HepG2 (cell line): Measurements from ENCODE around the gene BAG5. TPM values are rescaled to one million over a fixed set of nuclear protein-coding genes. Genes with fewer than 3 reads are reported as not detected.

Source experiments
- AGO1 ChIP-seq: fragments of 200-400 bp; formaldehyde crosslinking; IDR thresholded peaks from 2 replicates; pipeline ENCODE4 v1.6.1; 2017; ENCODE audit warnings: mild to moderate bottlenecking, low read depth, low read length, moderate library complexity; ENCODE audit not compliant: poor library complexity, severe bottlenecking
- CREM ChIP-seq, 2 experiments: sonication (generic) in 1 of 2; formaldehyde crosslinking in 1 of 2; IDR thresholded peaks; 2 replicates each; pipeline versions ENCODE4 v1.4.0 to v1.6.1; 2016 to 2020; ENCODE audit warnings: antibody characterized with exemption in 1 of 2, mild to moderate bottlenecking in 1 of 2, missing genetic modification reagents in 1 of 2
- FOSL1 ChIP-seq: sonication (generic); formaldehyde crosslinking; IDR thresholded peaks from 2 replicates; pipeline ENCODE4 v1.9.0; 2021; ENCODE audit warnings: missing genetic modification reagents, borderline replicate concordance
- KLF6 ChIP-seq: IDR thresholded peaks from 2 replicates; pipeline ENCODE4 v1.8.0; 2016; ENCODE audit warnings: missing biosample characterization, missing genetic modification reagents
- NCOA1 ChIP-seq: sonication (generic); formaldehyde crosslinking; IDR thresholded peaks from 2 replicates; pipeline ENCODE4 v1.9.0; 2021; ENCODE audit warnings: missing genetic modification reagents
- TAF1 ChIP-seq: sonication (generic); formaldehyde crosslinking; IDR thresholded peaks from 2 replicates; pipeline ENCODE4 v1.4.0; 2020; ENCODE audit warnings: missing genetic modification reagents
- TCF12 ChIP-seq, 2 experiments: fragments of 450-650 bp in 1 of 2; sonication (generic) in 1 of 2; formaldehyde crosslinking in 1 of 2; IDR thresholded peaks; 2 replicates each; pipeline versions ENCODE4 v1.6.1 to v1.8.0; 2017 to 2022; ENCODE audit warnings: antibody characterized with exemption in 1 of 2, mild to moderate bottlenecking in 1 of 2, missing genetic modification reagents in 1 of 2, moderate library complexity in 1 of 2
- ZNF317 ChIP-seq: sonication (generic); formaldehyde crosslinking; IDR thresholded peaks from 2 replicates; pipeline ENCODE4 v1.5.0; 2020; ENCODE audit warnings: mild to moderate bottlenecking, missing genetic modification reagents
- polyA plus RNA-seq, 8 experiments: library from polyadenylated mRNA; depleted of rRNA in 3 of 8; stranded (reverse) in 7 of 8; unstranded in 1 of 8; fragments of >200 nt; fragmentation: Illumina TruSeq in 4 of 8; extraction: Trizol in 4 of 8; gene quantifications; 2 replicates each; pipeline versions ENCODE4 v1.2.1 to v1.2.3, GENCODE V29; 2011 to 2016; ENCODE audit warnings: low read depth in 4 of 8, missing spikeins in 1 of 8, mixed read lengths in 1 of 8; ENCODE audit not compliant: insufficient read depth in 1 of 8
- total RNA-seq, 5 experiments: library from RNA; depleted of rRNA; stranded (reverse); fragments of >200 nt; fragmentation: Illumina TruSeq; extraction: Trizol; gene quantifications; 2 replicates each; pipeline ENCODE4 v1.2.3, GENCODE V29; 2016; ENCODE audit warnings: low read depth in 1 of 5
- TF ChIP-seq, protein P1 (sequence below): fragments of 450-650 bp; IDR thresholded peaks from 2 replicates; pipeline ENCODE4 v1.6.1; 2016
- TF ChIP-seq, protein P2 (sequence below): sonication (generic); formaldehyde crosslinking; IDR thresholded peaks from 2 replicates; pipeline ENCODE4 v1.4.0; 2020; ENCODE audit warnings: missing genetic modification reagents
- TF ChIP-seq, protein P3 (sequence below): sonication (generic); formaldehyde crosslinking; IDR thresholded peaks from 2 replicates; pipeline ENCODE4; 2020; ENCODE audit warnings: missing genetic modification reagents, mild to moderate bottlenecking, borderline replicate concordance
- TF ChIP-seq, protein P4 (sequence below): IDR thresholded peaks from 2 replicates; pipeline ENCODE4 v1.6.1; 2016; ENCODE audit warnings: low read depth, control low read depth
- TF ChIP-seq, protein P5 (sequence below): sonication (generic); formaldehyde crosslinking; IDR thresholded peaks from 2 replicates; pipeline ENCODE4 v1.9.0; 2021; ENCODE audit warnings: missing genetic modification reagents, borderline replicate concordance

The BAG5 gene
- total and polyA plus RNA-seq, 2 of the 13 experiments (the other 11 are each of a cell fraction or from before 2014, with no cell fraction given), result 3.5 to 21.0 TPM

DNA sequence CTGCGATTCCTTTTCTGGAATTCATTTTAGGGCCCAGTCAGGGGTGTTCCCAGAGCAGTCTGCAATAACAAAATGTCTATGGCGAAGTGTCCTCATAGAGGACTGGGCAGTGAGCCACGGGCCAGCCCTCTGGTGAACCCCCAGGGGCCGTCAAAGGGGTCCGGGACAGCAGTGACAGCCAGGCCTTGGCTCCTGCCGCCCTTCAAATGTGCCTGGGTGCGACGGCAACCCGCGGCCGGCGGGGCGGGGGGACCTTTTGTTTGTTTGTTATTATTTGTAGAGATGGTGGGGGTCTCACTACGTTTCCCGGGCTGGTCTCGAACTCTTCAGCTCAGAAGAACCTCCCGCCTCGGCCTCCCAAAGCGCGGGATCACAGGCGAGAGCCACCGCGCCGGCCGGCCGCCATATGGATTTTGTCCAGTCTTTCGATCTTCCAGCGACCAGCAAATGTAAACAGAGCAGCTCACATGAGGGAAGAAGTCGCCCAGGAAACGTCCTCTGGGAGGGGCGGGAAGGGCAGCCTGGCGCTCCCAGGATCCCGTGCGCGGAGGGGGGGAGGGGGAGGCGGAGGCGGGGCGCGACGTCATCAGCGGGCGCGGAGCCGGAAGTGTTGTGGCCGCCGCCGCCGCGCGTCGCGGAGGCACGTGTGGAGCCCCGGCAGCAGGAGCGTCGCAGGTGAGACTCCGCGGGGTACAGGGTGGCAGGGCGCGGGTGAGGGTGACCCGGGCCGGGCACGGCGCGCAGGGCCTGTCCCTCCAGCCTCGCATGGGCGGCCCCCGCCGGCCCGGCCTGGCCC is 33.7 kb downstream of the BAG5 start, which contains the start of gene TRMT61A (continued):
- TF ChIP-seq, protein P1, sequence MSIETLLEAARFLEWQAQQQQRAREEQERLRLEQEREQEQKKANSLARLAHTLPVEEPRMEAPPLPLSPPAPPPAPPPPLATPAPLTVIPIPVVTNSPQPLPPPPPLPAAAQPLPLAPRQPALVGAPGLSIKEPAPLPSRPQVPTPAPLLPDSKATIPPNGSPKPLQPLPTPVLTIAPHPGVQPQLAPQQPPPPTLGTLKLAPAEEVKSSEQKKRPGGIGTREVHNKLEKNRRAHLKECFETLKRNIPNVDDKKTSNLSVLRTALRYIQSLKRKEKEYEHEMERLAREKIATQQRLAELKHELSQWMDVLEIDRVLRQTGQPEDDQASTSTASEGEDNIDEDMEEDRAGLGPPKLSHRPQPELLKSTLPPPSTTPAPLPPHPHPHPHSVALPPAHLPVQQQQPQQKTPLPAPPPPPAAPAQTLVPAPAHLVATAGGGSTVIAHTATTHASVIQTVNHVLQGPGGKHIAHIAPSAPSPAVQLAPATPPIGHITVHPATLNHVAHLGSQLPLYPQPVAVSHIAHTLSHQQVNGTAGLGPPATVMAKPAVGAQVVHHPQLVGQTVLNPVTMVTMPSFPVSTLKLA, result peak; percentile 23; the same call in 1 of the 2 replicates
- TF ChIP-seq NCOA1 (CRISPR knock-in tag) (no peak), ZNF317 (CRISPR knock-in tag) (peak; percentile 73), FOSL1 (CRISPR knock-in tag) (no peak), KLF6 (peak; percentile 41; the same call in 1 of the 2 replicates), TCF12 (IDR thresholded peaks at IDR 0.05) (no peak), TCF12 (CRISPR knock-in tag; IDR thresholded peaks at IDR 0.05) (0 out of 2 replicates have a peak, but pooled peaks have one; percentile 33), AGO1 (peak; percentile 16), CREM (IDR thresholded peaks at IDR 0.05) (peak; percentile 30; the same call in 1 of the 2 replicates), CREM (CRISPR knock-in tag; IDR thresholded peaks at IDR 0.05) (peak; percentile 34; the same call in 1 of the 2 replicates), TAF1 (CRISPR knock-in tag) (peak; percentile 75)
- TF ChIP-seq, protein P2, sequence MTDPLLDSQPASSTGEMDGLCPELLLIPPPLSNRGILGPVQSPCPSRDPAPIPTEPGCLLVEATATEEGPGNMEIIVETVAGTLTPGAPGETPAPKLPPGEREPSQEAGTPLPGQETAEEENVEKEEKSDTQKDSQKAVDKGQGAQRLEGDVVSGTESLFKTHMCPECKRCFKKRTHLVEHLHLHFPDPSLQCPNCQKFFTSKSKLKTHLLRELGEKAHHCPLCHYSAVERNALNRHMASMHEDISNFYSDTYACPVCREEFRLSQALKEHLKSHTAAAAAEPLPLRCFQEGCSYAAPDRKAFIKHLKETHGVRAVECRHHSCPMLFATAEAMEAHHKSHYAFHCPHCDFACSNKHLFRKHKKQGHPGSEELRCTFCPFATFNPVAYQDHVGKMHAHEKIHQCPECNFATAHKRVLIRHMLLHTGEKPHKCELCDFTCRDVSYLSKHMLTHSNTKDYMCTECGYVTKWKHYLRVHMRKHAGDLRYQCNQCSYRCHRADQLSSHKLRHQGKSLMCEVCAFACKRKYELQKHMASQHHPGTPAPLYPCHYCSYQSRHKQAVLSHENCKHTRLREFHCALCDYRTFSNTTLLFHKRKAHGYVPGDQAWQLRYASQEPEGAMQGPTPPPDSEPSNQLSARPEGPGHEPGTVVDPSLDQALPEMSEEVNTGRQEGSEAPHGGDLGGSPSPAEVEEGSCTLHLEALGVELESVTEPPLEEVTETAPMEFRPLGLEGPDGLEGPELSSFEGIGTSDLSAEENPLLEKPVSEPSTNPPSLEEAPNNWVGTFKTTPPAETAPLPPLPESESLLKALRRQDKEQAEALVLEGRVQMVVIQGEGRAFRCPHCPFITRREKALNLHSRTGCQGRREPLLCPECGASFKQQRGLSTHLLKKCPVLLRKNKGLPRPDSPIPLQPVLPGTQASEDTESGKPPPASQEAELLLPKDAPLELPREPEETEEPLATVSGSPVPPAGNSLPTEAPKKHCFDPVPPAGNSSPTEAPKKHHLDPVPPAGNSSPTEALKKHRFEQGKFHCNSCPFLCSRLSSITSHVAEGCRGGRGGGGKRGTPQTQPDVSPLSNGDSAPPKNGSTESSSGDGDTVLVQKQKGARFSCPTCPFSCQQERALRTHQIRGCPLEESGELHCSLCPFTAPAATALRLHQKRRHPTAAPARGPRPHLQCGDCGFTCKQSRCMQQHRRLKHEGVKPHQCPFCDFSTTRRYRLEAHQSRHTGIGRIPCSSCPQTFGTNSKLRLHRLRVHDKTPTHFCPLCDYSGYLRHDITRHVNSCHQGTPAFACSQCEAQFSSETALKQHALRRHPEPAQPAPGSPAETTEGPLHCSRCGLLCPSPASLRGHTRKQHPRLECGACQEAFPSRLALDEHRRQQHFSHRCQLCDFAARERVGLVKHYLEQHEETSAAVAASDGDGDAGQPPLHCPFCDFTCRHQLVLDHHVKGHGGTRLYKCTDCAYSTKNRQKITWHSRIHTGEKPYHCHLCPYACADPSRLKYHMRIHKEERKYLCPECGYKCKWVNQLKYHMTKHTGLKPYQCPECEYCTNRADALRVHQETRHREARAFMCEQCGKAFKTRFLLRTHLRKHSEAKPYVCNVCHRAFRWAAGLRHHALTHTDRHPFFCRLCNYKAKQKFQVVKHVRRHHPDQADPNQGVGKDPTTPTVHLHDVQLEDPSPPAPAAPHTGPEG (CRISPR knock-in tag), result 0 out of 2 replicates have a peak, but pooled peaks have one; percentile 27
- TF ChIP-seq, protein P3, sequence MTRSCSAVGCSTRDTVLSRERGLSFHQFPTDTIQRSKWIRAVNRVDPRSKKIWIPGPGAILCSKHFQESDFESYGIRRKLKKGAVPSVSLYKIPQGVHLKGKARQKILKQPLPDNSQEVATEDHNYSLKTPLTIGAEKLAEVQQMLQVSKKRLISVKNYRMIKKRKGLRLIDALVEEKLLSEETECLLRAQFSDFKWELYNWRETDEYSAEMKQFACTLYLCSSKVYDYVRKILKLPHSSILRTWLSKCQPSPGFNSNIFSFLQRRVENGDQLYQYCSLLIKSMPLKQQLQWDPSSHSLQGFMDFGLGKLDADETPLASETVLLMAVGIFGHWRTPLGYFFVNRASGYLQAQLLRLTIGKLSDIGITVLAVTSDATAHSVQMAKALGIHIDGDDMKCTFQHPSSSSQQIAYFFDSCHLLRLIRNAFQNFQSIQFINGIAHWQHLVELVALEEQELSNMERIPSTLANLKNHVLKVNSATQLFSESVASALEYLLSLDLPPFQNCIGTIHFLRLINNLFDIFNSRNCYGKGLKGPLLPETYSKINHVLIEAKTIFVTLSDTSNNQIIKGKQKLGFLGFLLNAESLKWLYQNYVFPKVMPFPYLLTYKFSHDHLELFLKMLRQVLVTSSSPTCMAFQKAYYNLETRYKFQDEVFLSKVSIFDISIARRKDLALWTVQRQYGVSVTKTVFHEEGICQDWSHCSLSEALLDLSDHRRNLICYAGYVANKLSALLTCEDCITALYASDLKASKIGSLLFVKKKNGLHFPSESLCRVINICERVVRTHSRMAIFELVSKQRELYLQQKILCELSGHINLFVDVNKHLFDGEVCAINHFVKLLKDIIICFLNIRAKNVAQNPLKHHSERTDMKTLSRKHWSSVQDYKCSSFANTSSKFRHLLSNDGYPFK (CRISPR knock-in tag), result 0 out of 2 replicates have a peak, but pooled peaks have one; percentile 71
- TF ChIP-seq, protein P4, sequence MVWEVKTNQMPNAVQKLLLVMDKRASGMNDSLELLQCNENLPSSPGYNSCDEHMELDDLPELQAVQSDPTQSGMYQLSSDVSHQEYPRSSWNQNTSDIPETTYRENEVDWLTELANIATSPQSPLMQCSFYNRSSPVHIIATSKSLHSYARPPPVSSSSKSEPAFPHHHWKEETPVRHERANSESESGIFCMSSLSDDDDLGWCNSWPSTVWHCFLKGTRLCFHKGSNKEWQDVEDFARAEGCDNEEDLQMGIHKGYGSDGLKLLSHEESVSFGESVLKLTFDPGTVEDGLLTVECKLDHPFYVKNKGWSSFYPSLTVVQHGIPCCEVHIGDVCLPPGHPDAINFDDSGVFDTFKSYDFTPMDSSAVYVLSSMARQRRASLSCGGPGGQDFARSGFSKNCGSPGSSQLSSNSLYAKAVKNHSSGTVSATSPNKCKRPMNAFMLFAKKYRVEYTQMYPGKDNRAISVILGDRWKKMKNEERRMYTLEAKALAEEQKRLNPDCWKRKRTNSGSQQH, result peak; percentile 67; the same call in 1 of the 2 replicates
- TF ChIP-seq, protein P5, sequence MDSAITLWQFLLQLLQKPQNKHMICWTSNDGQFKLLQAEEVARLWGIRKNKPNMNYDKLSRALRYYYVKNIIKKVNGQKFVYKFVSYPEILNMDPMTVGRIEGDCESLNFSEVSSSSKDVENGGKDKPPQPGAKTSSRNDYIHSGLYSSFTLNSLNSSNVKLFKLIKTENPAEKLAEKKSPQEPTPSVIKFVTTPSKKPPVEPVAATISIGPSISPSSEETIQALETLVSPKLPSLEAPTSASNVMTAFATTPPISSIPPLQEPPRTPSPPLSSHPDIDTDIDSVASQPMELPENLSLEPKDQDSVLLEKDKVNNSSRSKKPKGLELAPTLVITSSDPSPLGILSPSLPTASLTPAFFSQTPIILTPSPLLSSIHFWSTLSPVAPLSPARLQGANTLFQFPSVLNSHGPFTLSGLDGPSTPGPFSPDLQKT, result no peak
